HG03159 (cell line): ENCODE data around the gene POLR2A.

Experiments
- ATAC-seq: cut with Tn5 transposase; IDR thresholded peaks from one replicate; pipeline ENCODE4 v1.9.1; 2021; ENCODE audit warnings: mild to moderate bottlenecking, moderate library complexity; ENCODE audit not compliant: unreplicated experiment

Gene POLR2A

DNA sequence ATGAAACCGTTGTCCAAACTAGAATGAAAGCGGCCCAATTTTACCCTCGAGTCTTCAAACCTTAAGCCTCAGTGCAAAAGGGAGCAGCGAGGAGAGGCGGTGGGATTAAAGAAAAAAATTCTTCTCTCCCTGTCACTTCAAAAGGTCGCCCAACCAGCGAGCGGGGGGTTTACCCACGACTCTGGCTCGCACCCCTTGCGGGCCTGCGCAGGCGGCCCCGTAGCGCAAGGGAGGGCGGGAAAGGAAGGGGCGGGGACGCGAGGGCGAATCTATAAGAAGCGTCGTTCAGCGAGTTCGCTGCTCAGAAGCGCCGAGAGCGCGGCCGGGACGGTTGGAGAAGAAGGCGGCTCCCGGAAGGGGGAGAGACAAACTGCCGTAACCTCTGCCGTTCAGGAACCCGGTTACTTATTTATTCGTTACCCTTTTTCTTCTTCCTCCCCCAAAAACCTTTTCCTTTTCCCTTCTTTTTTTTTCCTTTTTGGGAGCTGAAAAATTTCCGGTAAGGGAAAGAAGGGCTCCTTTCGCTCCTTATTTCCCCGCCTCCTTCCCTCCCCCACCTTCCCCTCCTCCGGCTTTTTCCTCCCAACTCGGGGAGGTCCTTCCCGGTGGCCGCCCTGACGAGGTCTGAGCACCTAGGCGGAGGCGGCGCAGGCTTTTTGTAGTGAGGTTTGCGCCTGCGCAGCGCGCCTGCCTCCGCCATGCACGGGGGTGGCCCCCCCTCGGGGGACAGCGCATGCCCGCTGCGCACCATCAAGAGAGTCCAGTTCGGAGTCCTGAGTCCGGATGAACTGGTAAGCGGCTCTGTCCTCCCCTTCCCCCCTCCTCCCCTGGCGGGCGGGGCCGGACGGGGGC is at the start of gene POLR2A:
Gene POLR2A, plus strand, starts transcription at position 300 of the 852 bp plus-strand sequence.
- ATAC-seq = peak; percentile 59

DNA sequence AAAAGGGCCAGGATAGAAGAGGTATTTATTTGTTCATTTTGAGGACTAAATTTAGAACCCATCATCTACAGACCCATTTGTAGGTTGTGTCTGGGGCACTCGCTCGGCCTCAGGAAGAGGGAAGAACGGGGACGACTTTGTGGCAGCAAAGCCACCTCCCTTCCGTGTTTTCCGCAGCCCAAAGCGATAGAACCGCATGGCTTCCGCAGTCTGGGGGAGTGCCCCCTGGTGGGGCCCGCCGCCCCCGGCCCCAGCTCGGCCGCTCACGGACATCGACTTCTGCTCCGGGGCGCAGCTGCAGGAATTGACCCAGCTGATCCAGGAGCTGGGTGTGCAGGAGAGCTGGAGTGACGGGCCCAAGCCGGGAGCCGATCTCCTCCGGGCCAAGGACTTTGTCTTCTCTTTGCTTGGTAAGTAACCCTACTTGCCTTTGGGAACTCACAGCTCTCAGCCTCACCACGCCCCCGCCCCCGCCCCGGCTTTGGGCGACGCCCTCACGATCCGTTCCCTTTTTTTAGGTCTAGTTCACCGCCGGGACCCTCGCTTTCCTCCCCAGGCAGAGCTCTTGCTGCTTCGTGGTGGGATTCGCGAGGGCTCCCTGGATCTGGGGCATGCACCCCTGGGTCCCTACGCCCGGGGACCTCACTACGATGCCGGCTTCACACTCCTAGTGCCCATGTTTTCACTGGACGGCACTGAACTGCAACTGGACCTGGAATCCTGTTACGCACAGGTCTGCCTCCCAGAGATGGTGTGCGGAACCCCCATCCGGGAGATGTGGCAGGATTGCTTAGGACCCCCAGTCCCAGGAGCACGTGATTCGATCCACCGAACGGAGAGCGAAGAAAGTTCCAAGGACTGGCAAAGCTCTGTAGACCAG is 48.2 kb upstream of the POLR2A start:
- ATAC-seq = peak; percentile 12

DNA sequence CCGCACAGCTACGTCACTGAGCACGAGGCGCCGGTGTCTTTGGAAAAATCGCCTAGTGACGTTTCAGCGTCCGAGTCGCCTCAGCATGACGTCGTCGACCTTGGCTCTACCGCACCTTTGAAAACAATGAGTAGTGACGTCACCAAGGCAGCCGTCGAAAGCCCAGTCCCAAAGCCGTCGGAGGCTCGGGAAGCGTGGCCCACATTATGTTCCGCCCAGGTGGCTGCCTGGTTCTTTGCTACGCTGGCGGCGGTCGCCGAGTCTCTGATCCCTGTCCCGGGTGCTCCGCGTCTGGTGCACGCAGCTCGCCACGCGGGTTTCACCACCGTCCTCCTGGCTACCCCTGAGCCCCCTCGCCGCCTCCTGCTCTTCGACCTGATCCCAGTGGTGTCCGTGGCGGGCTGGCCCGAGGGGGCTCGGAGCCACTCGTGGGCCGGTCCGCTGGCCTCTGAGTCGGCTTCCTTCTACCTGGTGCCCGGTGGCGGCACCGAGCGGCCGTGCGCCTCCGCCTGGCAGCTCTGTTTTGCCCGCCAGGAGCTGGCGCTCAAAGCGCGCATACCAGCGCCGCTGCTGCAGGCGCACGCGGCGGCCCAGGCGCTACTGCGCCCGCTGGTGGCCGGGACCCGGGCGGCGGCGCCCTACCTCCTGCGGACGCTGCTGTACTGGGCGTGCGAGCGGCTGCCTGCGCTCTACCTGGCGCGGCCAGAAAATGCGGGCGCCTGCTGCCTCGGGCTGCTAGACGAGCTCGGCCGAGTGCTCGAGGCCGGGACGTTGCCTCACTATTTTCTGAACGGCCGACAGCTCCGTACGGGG is 47.4 kb upstream of the POLR2A start:
- no peak for ATAC-seq

DNA sequence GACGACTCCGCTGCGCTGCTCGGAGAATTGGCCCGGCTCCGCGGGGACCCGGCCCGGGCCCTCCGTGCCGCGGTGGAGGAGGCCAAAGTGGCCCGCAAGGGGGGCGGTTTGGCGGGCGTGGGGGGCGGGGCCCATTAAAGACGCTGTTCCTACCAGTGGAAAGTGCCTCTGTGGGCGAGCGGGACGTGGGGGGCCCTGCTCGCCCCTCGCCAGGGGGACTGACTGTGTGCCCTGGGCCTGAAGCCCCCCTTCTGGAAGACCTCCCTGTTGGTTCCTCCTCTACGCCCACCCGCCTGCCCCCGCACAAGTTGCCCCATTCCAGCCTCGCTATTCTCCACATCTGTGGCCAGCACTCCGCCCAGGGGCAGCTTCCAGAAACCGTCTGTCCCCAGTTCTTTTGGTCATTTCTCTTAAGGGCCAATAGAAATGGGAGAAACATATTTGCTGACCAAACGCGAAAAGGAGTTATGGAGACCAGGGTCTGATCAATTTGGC is 46.8 kb upstream of the POLR2A start:
- ATAC-seq = no peak

DNA sequence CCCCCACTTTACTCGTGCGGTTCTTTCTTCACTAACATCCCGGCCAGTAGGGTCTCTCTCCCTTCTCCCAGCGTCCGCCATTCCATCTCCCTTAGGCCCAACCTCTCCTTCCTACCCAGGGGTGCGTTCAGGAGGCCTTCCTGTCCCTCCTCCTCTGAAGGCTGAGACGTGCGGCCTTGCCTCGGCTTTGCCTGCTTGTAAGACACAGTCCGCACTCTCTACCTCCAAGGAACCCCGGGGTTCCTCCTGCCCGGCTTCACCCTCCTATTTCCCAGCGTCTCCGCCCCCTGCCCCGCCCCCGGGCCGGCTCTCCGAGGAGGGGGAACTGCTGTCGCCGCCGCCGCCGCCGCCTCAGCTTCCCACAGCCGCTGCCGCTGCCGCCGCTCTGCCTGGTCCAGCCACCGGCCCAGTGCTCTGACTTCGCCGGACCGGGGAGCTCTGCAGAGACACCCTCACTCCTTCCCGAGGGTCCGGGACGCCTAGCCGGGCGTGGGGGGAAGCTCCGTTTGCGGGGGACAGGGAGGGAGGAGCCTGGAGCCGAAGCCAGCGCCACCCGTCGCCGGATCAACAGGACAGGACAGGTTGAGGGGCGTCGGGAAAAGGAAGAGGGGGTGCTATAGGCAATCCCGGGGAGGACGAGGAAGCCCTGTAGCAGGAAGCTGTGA is 46.1 kb upstream of the POLR2A start:
- no peak for ATAC-seq

DNA sequence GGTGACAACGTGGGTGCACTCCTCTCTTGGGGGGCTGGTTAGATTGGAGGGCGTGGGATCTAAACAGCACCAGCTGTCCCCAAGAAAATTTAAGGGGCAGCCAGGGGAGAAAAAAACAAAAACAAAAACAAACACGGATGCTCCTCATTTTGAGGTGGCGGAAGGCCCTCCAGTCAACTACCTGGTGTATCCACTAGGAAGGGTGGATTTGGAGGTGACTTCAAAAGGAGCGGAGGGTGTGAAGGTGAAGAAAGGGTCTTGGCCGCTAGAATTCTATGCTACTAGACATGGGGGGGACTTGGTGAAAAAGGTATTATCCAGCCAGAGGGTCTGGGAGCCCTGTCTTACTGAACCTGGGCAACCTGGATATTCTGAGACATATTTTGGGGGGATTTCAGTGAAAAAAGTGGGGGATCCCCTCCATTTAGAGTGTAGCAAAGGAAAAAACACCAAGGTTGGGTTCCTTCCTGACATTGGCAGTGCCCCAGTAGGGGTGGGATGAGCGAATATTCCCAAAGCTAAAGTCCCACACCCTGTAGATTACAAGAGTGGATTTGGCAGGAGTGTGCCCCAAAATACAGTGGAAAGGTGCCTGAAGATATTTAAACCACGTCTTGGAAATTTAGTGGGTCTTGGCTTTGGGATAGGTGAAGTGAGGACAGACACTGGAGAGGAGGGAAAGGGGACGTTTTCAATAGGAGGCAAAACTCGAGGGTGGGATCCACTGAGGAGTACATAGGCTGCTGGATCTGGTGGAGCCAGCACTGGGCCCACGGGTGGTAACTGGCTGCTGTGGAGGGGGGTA is 45.3 kb upstream of the POLR2A start:
- ATAC-seq = no peak

DNA sequence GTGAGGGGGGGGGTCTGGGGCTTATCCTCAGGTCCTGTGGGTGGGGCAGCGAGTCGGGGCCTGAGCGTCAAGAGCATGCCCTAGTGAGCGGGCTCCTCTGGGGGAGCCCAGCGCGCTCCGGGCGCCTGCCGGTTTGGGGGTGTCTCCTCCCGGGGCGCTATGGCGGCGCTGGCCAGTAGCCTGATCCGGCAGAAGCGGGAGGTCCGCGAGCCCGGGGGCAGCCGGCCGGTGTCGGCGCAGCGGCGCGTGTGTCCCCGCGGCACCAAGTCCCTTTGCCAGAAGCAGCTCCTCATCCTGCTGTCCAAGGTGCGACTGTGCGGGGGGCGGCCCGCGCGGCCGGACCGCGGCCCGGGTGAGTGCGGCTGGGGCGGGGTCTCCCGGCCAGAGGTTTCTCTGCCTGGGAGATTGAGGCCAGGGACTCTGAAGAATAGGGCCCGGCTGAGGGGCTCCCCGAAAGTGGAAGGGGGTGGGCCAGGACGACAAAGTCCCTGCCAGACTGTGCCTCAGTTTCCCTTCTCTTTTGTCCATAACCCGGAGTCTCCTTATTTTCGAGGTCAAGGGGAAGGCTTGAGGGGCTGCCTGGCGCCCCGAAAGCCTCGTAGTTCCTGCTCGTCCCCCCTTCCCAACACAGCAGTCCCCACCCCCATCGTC is 44.6 kb upstream of the POLR2A start, which contains the start of gene FGF11:
Gene FGF11, plus strand, starts transcription at position 51 of the 651 bp plus-strand sequence. Its CDS starts 109 bp downstream, at position 160.
- no peak for ATAC-seq

DNA sequence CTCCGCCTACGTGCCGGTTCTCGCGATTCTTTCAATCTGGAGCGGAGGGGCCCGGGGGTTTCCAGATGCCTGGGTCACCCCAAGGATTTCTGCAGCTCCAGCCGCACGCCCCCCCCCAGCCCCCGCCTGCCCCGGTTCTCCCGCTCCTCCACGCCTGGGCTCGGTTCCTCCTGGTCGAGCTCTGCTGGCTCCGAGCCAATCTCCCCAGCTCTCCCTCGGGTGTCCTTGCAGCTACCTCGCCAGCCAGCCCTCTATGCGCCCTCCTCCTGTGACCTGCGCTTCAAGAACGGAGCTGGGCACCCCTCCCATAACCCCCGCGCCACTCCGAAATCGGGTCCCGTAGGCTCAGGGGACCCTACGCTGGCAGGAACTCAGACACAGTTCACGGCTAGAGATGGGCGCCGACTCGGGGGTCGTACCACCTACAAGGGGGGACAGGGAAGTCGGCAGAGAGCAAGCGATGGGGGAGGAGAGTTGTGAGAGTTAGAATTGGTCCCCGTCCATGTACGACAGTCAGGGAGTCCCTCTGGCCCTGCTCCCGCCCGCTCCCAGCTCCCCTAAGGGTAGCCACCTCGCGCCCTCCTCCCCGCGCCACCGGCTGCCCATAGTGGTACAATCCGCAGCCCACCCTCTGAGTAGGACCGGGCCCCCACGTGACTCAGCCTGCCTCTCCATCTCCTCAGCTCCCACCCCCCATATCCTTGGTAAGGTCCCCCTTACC is 43.9 kb upstream of the POLR2A start:
- ATAC-seq = no peak

DNA sequence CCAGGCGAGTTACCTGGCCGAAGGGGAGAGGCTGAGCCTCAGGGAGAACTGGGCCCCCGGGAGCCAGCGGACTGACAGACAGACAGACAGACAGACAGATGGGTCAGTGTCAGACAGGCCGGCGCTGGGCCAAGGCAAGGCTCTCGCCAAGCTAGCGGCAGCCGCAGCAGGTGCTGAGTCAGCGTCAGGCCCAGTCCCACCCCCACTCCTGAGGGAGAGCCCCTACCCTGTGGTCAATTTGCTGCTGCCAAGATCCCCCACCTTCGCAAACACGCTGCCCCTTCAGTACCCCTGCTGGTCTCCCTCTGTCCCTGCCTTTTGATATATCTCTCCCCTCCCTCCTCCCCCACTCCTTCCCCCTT is 43.4 kb upstream of the POLR2A start:
- ATAC-seq = no peak

DNA sequence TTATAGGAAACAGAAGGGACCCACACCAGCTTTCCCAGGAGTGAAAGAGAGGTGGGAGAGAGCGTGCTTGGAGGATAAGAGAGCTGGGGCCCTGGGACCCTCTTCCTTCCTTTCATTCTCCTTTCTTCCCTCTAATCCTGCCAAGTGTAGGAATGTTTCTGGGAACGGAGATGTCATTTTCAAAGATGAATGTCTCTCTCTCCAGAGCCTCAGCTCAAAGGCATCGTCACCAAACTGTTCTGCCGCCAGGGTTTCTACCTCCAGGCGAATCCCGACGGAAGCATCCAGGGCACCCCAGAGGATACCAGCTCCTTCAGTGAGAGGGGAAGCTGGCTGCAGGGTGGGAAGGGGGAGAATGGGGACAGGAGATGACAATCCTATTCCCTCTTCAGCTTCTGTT is 42.9 kb upstream of the POLR2A start:
- ATAC-seq = no peak

DNA sequence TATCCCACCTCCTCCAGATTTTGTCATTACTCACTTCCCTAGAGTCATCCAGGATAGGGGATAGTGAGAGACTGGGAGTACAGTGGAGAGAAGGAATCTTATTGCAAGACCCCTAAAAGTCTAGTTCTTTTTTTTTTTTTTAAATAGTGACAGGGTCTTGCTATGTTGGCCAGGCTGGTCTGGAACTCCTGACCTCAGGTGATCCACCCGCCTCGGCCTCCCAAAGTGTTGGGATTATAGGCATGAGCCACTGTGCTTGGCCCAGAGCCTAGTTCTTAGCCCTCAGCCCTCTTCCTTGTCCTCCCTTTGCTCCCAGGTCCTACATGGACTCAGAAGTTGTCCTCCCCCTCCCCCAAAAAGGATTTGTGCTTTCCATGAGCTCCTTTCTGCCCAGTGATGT is 42.0 kb upstream of the POLR2A start:
- ATAC-seq = no peak

DNA sequence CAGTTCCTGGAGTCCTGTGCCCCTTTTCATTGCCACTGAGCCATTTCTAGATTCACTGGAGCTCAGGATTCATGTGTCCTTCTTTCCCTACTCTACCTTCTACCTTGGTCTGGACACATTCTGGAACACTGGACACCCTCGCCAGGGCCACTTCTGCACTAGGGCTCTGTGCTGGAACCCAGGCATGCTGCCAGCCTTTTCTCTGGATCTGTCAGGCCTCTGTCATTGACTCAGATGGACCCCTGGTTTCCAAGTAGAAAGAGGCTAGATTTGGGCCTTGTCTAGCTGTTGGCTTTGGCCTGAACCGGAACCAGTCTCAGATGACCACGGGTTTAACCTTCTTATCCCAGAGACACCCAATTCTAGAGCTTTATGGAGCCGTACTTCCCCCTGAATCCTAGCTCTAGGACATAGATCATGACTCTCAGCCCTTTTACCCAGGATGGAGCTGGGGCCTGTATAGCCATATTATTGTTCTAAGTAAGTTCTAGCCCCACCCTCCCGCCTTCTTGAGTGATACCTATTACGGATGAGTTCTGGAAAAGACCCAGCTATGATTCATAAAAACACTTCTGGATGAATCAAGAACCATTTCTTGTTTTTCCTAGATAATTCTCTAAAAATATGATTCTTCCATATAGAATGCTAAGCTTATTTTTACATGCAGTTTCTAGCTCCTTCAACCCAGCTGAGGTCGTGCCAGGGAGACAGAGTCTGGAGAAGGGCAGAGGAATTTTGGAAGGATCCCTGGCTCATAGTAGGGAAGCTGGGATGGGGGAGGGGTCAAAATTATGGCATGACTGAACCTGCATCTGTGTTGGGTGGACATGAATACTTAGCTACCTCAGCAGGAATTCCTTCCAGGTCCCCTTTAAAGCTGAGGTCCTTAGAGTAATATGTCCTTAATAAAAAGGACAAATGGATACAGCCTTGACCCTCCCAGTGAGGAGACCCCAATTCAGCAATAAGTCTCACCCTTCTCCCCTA is 40.4 kb upstream of the POLR2A start:
- no peak for ATAC-seq

DNA sequence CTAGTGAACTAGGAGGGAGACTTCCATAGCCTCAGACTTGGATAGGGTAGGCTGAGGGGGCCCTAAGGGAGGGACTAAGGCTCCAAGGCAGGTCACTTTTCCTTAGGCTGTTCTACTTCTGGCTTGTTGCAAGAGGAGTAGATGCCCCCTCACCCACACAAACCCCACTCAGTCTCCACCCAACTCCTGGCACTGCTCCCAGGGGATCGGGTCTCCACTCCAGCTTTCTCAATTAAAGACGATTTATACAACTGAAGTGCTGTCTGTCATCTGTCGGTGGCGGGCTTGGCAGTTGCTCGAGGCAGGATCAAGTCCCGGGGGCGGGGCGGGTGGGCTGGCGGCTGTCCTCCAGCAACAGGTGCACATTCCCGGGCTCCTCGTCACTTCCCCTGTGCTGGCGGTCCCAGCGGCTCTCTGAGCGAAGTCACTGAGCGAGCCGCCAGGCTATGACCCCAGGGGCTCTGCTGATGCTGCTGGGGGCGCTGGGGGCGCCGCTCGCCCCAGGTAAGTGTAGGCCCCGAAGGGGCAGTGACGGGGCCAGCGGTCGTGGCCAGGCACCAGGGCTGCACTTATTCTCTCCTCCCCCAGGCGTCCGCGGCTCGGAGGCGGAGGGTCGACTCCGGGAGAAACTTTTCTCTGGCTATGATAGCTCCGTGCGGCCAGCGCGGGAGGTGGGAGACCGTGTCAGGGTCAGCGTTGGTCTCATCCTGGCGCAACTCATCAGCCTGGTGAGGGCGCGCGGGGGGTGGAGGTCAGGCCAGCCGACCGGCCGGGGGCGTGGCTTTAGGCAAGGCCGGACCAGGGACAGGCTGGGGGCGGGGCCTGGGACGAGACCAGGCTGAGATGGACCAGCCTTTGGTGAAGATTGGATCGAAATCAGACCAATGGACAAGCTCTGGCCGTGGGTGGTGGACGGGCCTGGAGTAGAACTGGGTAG is 39.2 kb upstream of the POLR2A start, which contains the start of gene CHRNB1:
Gene CHRNB1, plus strand, starts transcription at position 380 of the 937 bp plus-strand sequence. Its CDS starts 67 bp downstream, at position 447.
- ATAC-seq = no peak

DNA sequence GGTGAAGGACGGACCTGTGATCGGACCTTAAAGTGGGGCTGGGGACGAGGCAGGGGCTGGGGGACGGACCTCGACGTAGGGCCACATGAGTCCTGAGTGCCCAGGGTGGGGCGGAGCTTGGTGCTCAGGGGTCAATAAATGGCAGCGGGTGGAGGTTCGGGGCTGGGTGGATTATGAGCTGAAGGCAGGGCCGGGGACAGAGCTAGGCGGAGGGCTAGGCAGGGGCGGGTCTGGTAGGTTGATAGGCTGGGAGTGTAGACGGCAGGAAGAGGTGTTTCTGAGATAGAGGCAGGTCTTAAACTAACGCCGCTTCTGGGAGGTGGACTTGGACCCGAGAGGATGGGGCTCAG is 38.6 kb upstream of the POLR2A start:
- ATAC-seq = no peak

DNA sequence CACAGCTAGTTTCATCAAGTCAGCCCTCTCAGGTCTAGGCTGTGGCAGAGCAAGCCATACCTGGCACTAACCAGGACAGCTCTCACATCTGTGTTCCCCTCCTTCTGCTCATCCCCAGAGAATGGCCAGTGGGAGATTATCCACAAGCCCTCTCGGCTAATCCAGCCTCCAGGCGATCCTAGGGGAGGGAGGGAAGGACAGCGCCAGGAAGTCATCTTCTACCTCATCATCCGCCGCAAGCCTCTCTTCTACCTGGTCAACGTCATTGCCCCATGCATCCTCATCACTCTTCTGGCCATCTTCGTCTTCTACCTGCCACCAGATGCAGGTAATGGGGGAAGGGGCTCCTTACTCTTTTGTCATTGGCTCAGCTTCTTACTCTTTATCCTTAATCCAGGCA is 35.7 kb upstream of the POLR2A start:
- no peak for ATAC-seq

DNA sequence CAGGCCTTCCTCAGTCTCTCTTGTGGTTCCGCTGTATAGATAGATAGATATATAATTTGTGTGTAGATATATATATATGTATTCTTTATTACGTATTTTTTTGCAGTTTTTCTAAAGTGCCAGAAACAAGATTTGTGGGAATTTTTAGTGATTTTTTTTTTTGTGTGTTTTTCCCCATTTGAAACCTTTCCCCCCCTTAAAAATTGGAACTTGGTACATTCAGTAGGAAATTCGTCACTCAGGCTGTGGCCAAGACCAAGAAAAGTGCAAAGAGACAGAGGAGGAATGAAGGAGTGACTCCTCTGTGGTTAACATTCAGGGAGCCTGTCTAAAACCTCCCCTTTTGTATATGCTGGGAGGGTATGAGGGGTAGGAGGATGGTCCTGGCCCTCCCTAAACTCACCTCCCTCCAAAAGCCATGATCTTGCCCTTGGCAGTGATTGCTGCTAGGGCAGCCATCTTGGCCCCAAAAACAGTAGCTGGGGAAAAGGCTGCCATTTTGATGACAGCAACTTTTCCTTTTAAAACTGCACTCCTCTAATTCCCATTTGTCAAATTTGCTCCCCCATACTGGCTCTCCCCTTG is 24.1 kb upstream of the POLR2A start:
- ATAC-seq = no peak
